ENCODE data around the gene ZP2.
A peak's percentile ranks its signal among the peaks of the same experiment; 100 is the strongest.
"Not testable (repeated sequence)": the region's sequence is repeated elsewhere in the genome, so short reads cannot be mapped to it uniquely, and the experiment has no call there.

The ZP2 gene

GRCh38 chr16:21179983-21180365 lies 31.4 kb downstream of the ZP2 start:
- no peaks in the 10 kb centered on the region for H3K9me3 ChIP-seq (ENCODE audit: control insufficient read depth in 5 of 5, low read length in 5 of 5)
- H3K9ac ChIP-seq (ENCODE audit: low read length in 5 of 5): no peak overlapping the region
- H3K4me3 ChIP-seq (ENCODE audit: low read depth in 1 of 5, low read length in 5 of 5): no peak overlapping the region
- no peaks in the 10 kb centered on the region for H3K27me3 ChIP-seq (ENCODE audit: control insufficient read depth in 5 of 5, insufficient read depth in 4 of 5, low read length in 5 of 5)
- no peak overlapping the region for H3K27ac ChIP-seq (ENCODE audit: low read depth, low read length)
- H3K4me1 ChIP-seq (ENCODE audit: control insufficient read depth in 5 of 5, insufficient read depth in 5 of 5, low read length in 5 of 5): peaks cover 0 to 11% (median 6%) of the 10 kb centered on the region in 5 donors
- H3K36me3 ChIP-seq (ENCODE audit: control insufficient read depth in 5 of 5, insufficient read depth in 5 of 5, low read length in 5 of 5): peaks cover 3 to 69% (median 41%) of the 10 kb centered on the region in 5 donors

- peaks cover 6 to 75% (median 47%) of the 10 kb centered on the region in 5 donors for H3K36me3 ChIP-seq (ENCODE audit: control insufficient read depth in 5 of 5, insufficient read depth in 5 of 5, low read length in 5 of 5)
- H3K27ac ChIP-seq (ENCODE audit: low read depth, low read length): no peak overlapping the region
Observed at GRCh38 chr16:21179126-21179982, 32.0 kb downstream of the ZP2 start.

GRCh38 chr16:21175397-21175796 lies 36.0 kb downstream of the ZP2 start:
- H3K27me3 ChIP-seq (ENCODE audit: control insufficient read depth in 5 of 5, insufficient read depth in 4 of 5, low read length in 5 of 5): no peaks in the 10 kb centered on the region
- no peaks in the 10 kb centered on the region for H3K9me3 ChIP-seq (ENCODE audit: control insufficient read depth in 5 of 5, low read length in 5 of 5)
- no peak overlapping the region for H3K27ac ChIP-seq (ENCODE audit: low read depth, low read length)
- H3K4me1 ChIP-seq (ENCODE audit: control insufficient read depth in 5 of 5, insufficient read depth in 5 of 5, low read length in 5 of 5): peaks cover 0 to 11% (median 6%) of the 10 kb centered on the region in 5 donors
- H3K4me3 ChIP-seq (ENCODE audit: low read depth in 1 of 5, low read length in 5 of 5): no peak overlapping the region
- H3K9ac ChIP-seq (ENCODE audit: low read length in 5 of 5): no peak overlapping the region
- H3K36me3 ChIP-seq (ENCODE audit: control insufficient read depth in 5 of 5, insufficient read depth in 5 of 5, low read length in 5 of 5): peaks cover 9 to 86% (median 65%) of the 10 kb centered on the region in 5 donors

More at GRCh38 chr16:21179126-21179982, 32.0 kb downstream of the ZP2 start:
- H3K9me3 ChIP-seq (ENCODE audit: control insufficient read depth in 5 of 5, low read length in 5 of 5): no peaks in the 10 kb centered on the region
- peaks cover 0 to 11% (median 6%) of the 10 kb centered on the region in 5 donors for H3K4me1 ChIP-seq (ENCODE audit: control insufficient read depth in 5 of 5, insufficient read depth in 5 of 5, low read length in 5 of 5)
- peak overlapping the region in 1 of 5 donors; percentile 20 for H3K9ac ChIP-seq (ENCODE audit: low read length in 5 of 5)
- no peaks in the 10 kb centered on the region for H3K27me3 ChIP-seq (ENCODE audit: control insufficient read depth in 5 of 5, insufficient read depth in 4 of 5, low read length in 5 of 5)
- H3K4me3 ChIP-seq (ENCODE audit: low read depth in 1 of 5, low read length in 5 of 5): no peak overlapping the region

GRCh38 chr16:21172650-21173049 lies 38.7 kb downstream of the ZP2 start:
- H3K9ac ChIP-seq (ENCODE audit: low read length in 5 of 5): no peak overlapping the region
- no peaks in the 10 kb centered on the region for H3K27me3 ChIP-seq (ENCODE audit: control insufficient read depth in 5 of 5, insufficient read depth in 4 of 5, low read length in 5 of 5)
- no peak overlapping the region for H3K4me3 ChIP-seq (ENCODE audit: low read depth in 1 of 5, low read length in 5 of 5)
- H3K4me1 ChIP-seq (ENCODE audit: control insufficient read depth in 5 of 5, insufficient read depth in 5 of 5, low read length in 5 of 5): no peaks in the 10 kb centered on the region
- no peak overlapping the region for H3K27ac ChIP-seq (ENCODE audit: low read depth, low read length)
- H3K36me3 ChIP-seq (ENCODE audit: control insufficient read depth in 5 of 5, insufficient read depth in 5 of 5, low read length in 5 of 5): peaks cover 9 to 67% (median 55%) of the 10 kb centered on the region in 5 donors
- no peaks in the 10 kb centered on the region for H3K9me3 ChIP-seq (ENCODE audit: control insufficient read depth in 5 of 5, low read length in 5 of 5)

- not testable (repeated sequence) for H3K9ac ChIP-seq (ENCODE audit: low read length in 5 of 5); H3K4me3 ChIP-seq (ENCODE audit: low read depth in 1 of 5, low read length in 5 of 5); H3K27ac ChIP-seq (ENCODE audit: low read depth, low read length); H3K4me1 ChIP-seq (ENCODE audit: control insufficient read depth in 5 of 5, insufficient read depth in 5 of 5, low read length in 5 of 5); H3K9me3 ChIP-seq (ENCODE audit: control insufficient read depth in 5 of 5, low read length in 5 of 5); H3K27me3 ChIP-seq (ENCODE audit: control insufficient read depth in 5 of 5, insufficient read depth in 4 of 5, low read length in 5 of 5)
- H3K36me3 ChIP-seq (ENCODE audit: control insufficient read depth in 5 of 5, insufficient read depth in 5 of 5, low read length in 5 of 5): peaks cover 12 to 66% (median 60%) of the 10 kb centered on the region in 5 donors
Observed at GRCh38 chr16:21170116-21170515, 41.3 kb downstream of the ZP2 start.

- H3K27ac ChIP-seq (ENCODE audit: low read depth, low read length): no peak overlapping the region
- no peaks in the 10 kb centered on the region for H3K27me3 ChIP-seq (ENCODE audit: control insufficient read depth in 5 of 5, insufficient read depth in 4 of 5, low read length in 5 of 5)
- H3K9me3 ChIP-seq (ENCODE audit: control insufficient read depth in 5 of 5, low read length in 5 of 5): no peaks in the 10 kb centered on the region
- H3K9ac ChIP-seq (ENCODE audit: low read length in 5 of 5): no peak overlapping the region
- H3K4me1 ChIP-seq (ENCODE audit: control insufficient read depth in 5 of 5, insufficient read depth in 5 of 5, low read length in 5 of 5): peaks cover 0 to 2% (median 0%) of the 10 kb centered on the region in 5 donors
- peaks cover 7 to 66% (median 59%) of the 10 kb centered on the region in 5 donors for H3K36me3 ChIP-seq (ENCODE audit: control insufficient read depth in 5 of 5, insufficient read depth in 5 of 5, low read length in 5 of 5)
- no peak overlapping the region for H3K4me3 ChIP-seq (ENCODE audit: low read depth in 1 of 5, low read length in 5 of 5)
Observed at GRCh38 chr16:21169249-21169981, 42.0 kb downstream of the ZP2 start.

GRCh38 chr16:21167929-21168602 lies 43.3 kb downstream of the ZP2 start:
- peaks cover under 1 to 9% (median 6%) of the 10 kb centered on the region in 5 donors for H3K4me1 ChIP-seq (ENCODE audit: control insufficient read depth in 5 of 5, insufficient read depth in 5 of 5, low read length in 5 of 5)
- no peak overlapping the region for H3K9ac ChIP-seq (ENCODE audit: low read length in 5 of 5)
- peaks cover 7 to 61% (median 53%) of the 10 kb centered on the region in 5 donors for H3K36me3 ChIP-seq (ENCODE audit: control insufficient read depth in 5 of 5, insufficient read depth in 5 of 5, low read length in 5 of 5)
- no peak overlapping the region for H3K4me3 ChIP-seq (ENCODE audit: low read depth in 1 of 5, low read length in 5 of 5)
- no peak overlapping the region for H3K27ac ChIP-seq (ENCODE audit: low read depth, low read length)
- H3K9me3 ChIP-seq (ENCODE audit: control insufficient read depth in 5 of 5, low read length in 5 of 5): no peaks in the 10 kb centered on the region
- no peaks in the 10 kb centered on the region for H3K27me3 ChIP-seq (ENCODE audit: control insufficient read depth in 5 of 5, insufficient read depth in 4 of 5, low read length in 5 of 5)

- Histone ChIP-seq H3K9me3 (ENCODE audit: control insufficient read depth in 5 of 5, low read length in 5 of 5) (no peaks in the 10 kb centered on the region), H3K27ac (ENCODE audit: low read depth, low read length) (no peak overlapping the region), H3K4me1 (ENCODE audit: control insufficient read depth in 5 of 5, insufficient read depth in 5 of 5, low read length in 5 of 5) (peaks cover 6 to 16% (median 13%) of the 10 kb centered on the region in 5 donors), H3K9ac (ENCODE audit: low read length in 5 of 5) (no peak overlapping the region), H3K4me3 (ENCODE audit: low read depth in 1 of 5, low read length in 5 of 5) (no peak overlapping the region), H3K36me3 (ENCODE audit: control insufficient read depth in 5 of 5, insufficient read depth in 5 of 5, low read length in 5 of 5) (peaks cover 7 to 53% (median 46%) of the 10 kb centered on the region in 5 donors), H3K27me3 (ENCODE audit: control insufficient read depth in 5 of 5, insufficient read depth in 4 of 5, low read length in 5 of 5) (no peaks in the 10 kb centered on the region)
Observed at GRCh38 chr16:21167360-21167759, 44.0 kb downstream of the ZP2 start.

- no peak overlapping the region for H3K9ac ChIP-seq (ENCODE audit: low read length in 5 of 5)
- H3K27me3 ChIP-seq (ENCODE audit: control insufficient read depth in 5 of 5, insufficient read depth in 4 of 5, low read length in 5 of 5): no peaks in the 10 kb centered on the region
- H3K27ac ChIP-seq (ENCODE audit: low read depth, low read length): no peak overlapping the region
- H3K36me3 ChIP-seq (ENCODE audit: control insufficient read depth in 5 of 5, insufficient read depth in 5 of 5, low read length in 5 of 5): peaks cover 7 to 46% (median 40%) of the 10 kb centered on the region in 5 donors
- peaks cover 6 to 19% (median 16%) of the 10 kb centered on the region in 5 donors for H3K4me1 ChIP-seq (ENCODE audit: control insufficient read depth in 5 of 5, insufficient read depth in 5 of 5, low read length in 5 of 5)
- no peak overlapping the region for H3K4me3 ChIP-seq (ENCODE audit: low read depth in 1 of 5, low read length in 5 of 5)
- H3K9me3 ChIP-seq (ENCODE audit: control insufficient read depth in 5 of 5, low read length in 5 of 5): no peaks in the 10 kb centered on the region
Observed at GRCh38 chr16:21166561-21166961, 44.8 kb downstream of the ZP2 start.
